ENCODE measurements around the gene MND1. TPM values are rescaled to one million over a fixed set of nuclear protein-coding genes. Genes with fewer than 3 reads are reported as not detected.

The MND1 gene
- polyA plus RNA-seq, 12 donors: 3.9 to 11.7 (median 6.8) TPM; not detected in 2

DNA sequence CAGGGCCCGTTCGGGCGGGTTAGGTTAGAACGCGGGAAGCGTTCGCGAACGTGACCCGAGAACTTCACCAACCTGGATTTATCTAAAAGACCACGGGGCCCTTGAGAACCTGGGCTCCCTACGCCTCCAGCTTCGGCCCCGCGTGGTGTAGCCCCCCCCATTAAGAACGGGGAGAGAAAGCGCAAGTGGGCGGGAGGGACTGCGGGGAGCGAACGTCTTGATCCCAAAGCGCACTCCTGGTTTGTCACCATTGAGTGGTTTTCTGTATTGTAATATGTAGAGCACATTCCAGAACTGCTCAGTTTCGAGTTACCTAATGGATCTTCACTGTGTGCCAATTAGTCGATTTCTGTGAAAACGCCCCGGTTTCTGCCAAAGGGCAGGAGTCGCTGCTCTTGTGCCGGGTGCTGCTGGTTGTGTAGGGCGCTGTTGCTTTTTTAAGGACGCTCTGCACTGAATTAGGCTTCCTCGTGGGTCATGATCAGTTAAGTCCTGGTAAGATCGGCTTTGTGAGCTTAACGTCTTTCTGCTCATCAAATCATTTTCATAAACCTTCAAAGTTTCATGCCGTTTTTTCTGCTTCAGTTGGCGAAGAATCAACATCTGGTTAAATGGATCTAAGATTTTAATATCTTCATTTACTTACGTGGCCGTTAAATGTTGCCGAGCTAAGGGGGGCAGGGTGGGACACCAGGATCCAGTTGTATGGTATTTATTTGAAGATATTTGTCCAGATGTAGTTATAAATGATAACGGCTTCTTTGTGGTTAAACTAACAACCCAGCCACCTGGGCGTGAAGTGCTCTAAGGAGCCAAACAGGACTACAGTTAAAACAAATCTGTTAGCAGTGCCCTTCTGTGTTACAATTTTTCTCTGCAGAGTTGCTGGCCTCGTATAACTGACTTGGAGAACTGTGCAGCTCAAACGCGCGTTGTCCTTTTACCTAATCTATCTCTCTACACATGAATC lies 809 bp downstream of the MND1 start:
- peak; percentile 48 for DNase-seq

DNA sequence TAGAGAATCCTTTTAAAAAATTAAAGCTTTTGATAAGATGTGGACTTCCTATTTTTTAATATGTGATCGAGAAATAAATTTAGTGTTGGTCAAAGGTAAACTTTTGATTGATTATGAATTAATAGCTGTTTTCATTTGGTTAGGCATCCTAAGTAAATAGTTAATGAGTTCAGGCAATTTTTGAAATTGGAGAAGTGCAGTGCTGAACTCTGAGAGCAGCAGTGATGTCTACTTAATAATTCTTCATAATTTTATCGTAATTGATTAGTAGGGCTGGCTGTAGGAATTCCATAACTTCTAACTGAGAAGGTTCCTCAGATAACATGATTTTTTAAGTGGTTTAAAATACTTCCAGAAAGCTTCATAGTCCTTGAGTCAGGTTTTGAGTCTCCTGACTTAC lies 1.5 kb downstream of the MND1 start:
- no peak for DNase-seq

DNA sequence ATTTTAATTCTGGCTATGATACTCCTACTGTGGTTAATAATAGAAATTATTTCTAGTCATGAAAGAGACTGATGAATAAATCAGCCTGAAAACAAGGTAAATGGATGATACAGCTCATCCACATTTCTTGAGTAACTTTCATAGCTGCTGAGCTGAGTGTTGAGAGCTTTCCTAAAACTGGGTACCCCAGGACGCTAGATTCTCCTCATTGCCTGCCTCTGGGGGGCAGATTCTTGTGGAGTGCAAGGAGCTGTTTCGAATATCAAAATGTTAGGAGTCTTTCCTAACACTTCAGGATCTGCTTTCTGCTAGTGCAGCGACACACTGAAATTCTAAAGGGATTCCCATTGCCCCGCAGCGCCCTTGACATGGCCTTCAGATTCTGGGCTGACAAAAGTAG lies 2.1 kb downstream of the MND1 start:
- DNase-seq: no peak

DNA sequence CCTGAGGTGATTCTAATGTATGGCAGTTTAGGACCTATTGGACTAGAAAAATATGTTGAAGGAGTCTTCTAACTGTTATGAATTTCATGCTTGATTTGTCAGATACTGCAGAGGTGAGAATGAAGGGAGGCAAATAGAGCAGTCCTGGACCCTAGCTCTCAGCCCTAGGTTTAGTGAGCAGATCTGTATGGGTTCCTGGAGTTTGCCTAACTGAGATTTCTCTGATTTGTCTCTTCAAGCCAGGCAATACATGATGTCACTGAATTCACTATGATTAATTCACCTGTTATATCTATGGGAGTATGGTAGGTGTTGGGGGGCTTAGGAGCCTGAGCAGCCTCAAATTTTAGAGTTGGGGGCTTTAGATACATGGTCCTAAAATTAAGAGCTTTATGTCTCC lies 2.6 kb downstream of the MND1 start:
- DNase-seq: no peak

DNA sequence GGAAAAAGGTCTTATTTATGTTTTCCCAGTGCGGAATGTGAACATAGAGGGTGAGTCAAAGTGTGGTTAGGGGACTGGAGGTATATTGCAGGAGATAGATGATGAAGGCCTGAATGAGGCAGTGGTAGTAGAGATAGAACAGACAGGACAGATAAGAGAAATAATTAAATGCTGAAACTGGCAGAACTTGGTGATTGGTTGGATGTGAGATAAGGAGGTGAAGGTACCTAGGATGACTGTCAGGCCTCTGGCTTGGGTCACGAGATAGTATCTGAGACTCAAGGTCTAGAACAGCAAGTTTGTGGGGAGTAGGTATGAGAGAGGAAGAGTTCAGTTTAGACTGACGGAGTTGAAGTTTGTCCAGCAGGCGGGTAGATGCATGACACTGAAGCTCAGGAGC lies 3.5 kb downstream of the MND1 start:
- no peak for DNase-seq

DNA sequence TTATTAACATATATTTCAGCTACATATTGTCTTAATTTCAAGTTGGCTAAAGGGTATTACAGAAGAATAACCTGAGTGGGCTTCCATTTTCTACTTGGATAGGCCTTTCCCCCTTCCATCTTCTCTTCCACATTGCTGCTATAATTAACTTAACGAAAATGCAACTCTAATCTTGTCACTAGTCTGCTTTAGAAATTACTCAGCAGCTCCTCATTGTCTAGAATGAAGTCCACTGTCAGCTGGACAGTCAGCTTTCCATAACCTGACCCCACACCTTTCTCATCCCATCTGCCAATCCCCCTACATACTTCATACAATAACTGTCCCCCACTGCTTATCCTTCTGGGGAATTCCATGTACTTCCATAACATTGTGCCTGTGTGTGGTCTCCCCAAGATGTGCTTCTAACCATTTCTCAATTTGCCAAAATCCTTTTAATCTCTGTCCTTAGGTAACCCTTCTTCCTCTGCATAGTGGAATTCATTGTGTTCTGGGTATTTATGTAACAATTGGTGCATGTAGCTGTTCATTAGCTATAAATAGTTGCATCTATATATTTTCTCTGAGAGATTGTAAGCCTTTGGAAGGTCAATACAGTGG lies 4.8 kb downstream of the MND1 start:
- DNase-seq: no peak

DNA sequence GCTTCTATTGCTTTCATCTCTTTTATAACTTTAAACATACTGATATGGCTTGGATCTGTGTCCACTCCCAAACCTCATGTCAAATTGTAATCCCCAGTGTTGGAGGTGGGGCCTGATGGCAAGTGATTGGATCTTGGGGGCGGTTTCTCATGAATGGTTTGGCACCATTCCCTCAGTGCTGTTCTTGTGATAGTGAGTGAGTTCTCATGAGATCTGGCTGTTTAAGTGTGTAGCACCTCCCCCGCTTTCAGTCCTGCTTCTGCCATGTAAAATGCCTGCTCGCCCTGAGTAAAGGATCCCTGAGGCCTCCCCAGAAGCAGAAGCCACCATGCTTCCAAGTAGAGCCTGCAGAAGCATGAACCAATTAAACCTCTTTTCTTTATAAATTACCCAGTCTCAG lies 17.7 kb downstream of the MND1 start:
- no peak for DNase-seq

DNA sequence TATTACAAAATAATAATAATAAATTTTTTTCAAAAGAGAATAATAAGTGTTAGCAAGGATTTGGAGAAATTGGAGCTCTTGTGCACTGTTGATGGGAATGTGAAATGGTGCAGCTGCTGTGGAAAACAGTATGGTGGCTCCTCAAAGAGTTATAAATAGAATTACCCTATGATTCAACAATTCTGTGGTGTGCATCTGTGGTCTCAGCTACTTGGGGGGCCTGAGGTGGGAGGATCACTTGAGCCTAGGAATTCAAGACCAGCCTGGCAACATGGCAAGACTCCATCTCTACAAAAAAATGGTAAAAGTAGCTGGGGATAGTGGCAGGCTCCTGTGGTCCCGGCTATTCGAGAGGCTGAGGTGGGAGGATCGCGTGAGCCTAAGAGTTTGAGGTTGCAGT lies 19.6 kb downstream of the MND1 start:
- no peak for DNase-seq

DNA sequence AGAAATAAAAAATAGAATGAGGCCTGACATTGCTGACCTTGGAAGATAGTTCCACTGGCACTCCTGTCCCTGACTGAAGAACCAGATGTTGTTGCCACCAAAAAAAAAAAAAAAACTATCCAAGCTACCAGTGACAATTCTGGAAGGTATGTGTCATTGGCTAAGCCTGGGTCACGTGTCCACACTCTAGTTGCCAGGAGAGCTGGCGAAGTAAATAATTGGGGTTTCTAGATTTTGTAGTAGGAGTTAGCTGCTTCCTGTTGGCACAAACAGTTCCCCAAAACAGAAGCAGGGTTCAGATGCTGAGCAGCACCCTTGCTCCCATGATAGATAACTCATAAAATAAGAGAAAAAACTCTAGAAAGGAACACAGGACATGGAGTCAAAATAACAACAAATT lies 20.5 kb downstream of the MND1 start:
- DNase-seq: no peak

DNA sequence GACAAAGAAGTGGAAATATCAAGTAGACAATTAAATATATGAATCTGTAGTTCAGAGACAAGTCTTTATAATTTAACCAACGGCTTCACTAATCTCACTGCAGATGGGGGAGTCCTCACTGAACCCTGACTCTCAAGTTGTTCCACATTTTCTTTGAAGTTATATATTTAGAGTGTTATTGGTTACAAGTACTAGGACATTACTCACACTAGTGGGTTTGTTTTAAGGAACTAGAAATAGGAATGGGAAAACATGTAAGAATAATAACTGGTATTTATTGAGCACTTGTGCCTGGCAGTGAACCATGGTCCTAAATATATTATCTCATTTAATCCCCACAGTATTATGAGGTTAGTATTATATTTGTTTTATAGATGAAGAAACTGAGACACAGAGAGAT lies 22.0 kb downstream of the MND1 start:
- no peak for DNase-seq

DNA sequence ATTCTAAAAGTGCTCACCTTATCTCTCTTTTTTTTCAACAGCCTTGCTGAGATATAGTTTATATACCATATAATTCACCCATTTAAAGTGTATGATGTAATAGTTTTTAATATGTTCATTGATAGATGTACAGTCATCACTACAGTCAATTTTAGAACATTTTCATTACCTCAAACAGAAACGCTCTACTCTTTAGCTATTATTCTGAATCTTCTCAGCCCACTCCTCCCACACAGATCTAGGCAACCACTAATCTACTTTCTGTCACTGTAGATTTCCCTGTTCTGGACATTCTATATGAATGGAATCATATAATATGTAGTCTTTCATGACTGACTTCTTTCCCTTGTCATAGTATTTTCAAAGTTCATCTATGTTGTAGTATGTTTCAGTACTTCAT lies 22.6 kb downstream of the MND1 start:
- DNase-seq: no peak

DNA sequence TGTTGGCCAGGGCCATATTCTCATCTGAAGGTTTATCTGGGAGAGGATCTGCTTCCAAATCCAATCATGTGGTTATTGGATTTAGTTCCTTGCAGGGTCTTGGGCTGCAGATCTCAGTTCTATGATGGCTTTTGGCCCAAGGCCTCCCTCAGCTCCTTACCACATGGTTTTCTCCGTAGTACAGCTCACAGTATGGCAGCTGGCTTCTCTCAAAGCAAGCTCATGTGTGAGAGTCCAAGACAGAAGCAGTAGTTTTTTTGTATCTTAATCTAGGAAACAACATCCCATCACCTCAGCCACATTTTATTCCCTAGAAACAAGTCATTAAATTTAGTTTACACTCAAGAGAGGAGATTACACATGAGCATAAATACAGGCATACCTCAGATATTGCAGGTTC lies 24.5 kb downstream of the MND1 start:
- DNase-seq: no peak

DNA sequence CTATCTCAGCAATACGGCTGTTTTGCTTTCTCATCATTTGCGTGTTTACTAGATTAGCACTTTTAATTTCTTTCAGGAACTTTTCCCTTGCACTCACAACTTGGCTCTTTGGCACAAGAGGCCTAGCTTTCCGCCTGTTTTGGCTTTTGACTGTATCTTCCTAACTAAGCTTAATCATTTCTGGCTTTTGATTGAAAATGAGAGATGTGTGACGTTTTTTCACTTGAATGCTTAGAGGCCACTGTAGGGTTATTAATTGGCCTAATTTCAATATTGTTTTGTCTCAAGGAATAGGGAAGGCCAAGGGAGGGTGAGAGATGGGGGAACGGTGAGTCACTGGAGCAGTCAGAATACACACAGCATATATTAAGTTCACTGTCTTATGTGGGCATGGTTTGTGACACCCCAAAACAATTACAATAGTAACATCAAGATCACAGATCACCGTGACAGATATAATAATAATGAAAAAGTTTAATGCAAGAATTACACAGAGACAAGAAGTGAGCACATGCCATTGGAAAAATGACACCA lies 27.3 kb downstream of the MND1 start:
- DNase-seq: no peak

DNA sequence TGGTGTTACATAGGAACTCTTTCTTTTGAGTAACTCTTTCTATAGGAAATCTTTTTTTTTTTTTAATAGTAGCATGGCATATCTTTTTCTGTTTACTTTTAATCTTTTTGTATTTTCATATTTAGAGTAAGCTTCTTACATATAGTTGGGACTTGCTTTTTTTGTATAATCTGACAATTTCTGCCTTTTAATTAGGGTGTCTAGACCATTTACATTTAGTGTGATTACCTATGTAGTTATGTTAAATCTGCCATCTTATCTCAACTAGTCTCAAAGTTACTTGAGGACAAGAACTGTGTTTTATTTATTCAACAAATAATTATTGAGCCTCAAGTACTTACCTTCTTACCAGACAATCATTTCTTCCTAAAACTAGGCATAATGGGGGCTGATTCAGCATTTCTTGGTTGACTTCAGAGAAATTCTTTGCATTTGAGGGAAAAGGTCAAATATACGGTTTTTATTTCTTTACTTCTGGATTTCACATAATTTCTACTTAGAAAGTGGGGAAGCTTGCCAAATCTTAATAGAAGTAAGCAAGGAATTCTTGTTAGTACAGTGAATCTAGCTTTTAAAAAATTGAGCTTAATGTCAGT lies 28.6 kb downstream of the MND1 start:
- no peak for DNase-seq

DNA sequence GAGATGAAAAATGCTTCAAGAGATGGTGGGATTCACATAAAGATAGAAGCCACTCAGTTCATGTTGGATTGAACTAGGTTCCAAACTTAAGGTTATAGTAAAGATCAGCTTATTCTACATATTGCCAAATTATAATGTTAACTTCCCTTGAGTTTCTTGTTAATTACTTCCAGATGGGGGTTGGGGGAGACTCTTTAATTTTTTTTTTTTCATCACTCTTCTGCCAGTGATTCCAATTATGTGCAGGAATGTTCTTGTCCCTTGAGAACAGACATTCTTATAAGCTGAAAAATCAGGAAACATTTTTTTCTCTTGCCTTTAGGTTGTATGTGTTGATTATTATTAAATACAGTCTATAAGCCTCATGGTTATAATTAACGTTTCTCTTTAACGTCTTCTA lies 30.0 kb downstream of the MND1 start:
- no peak for DNase-seq

DNA sequence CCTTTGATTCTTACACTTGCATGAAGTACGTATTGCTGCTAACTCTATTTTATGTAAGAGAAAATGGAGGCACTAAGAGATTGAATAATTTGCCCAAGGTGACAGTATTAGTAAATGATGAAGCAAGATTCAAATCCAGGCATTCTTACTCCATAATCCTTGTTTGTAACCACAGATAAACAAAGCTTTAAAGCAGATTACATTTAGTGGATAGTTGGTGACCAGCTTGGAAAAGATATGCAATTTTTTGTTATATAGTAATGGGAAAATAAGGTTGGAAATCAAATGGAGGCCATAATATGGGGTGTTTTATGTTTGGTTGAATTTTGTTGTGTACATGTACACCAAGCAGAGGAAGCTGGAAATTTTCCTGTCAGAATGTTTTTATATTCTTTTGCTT lies 30.8 kb downstream of the MND1 start:
- DNase-seq: no peak

DNA sequence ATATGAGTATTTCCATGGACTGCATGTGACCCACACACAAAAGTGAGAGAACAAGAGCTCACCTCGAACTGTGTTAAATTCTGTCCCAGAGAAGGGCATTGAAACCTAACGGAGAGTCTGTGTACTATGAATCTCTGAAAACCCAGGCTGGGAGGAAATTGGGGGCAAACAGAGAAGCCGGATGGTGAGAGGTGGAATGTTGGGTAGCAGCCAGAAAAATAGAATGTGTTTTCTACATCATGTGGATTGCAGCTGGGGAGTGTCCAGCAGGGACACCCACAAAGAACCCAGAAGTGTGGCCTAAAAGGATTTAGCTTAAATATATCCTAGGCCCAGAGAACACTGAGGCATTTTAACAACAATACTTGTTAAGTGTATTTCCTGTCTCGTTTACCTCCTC lies 38.6 kb downstream of the MND1 start:
- DNase-seq: no peak

DNA sequence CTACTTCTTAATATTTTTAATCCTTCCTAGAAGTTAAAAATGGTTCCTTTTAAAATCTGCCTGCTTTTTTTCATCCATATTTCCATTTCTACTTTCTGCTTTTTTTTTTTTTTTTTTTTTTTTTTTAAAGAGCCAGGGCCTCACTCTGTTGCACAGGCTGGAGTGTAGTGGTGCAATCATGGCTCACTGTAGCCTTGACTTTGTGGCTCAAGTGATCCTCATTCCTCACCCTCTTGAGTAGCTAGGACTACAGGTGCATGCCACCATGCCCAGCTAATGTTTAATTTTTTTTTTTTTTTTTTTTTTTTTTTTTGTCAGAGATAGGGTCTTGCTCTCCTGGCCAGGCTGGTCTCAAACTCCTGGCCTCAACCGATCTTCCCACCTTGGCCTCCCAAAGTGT lies 39.7 kb downstream of the MND1 start:
- DNase-seq: no peak

DNA sequence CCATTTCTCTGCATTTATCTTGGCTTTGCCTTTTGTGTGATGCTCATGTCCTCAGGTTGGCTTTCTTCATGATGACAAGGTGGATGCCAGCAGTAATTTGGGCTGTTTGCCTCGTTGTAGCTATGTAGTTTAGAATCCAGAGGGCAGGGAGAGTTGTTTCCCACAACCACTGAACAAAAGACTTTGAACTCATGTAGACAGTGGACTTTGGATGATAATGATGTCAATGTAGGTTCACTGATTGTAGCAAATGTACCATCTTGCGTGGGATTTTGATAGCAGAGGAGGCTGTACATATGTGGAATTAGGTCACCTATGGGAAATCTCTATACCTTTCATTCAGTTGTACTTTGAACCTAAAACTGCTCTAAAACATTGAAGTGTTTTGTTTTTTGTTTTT lies 41.3 kb downstream of the MND1 start:
- DNase-seq: no peak

DNA sequence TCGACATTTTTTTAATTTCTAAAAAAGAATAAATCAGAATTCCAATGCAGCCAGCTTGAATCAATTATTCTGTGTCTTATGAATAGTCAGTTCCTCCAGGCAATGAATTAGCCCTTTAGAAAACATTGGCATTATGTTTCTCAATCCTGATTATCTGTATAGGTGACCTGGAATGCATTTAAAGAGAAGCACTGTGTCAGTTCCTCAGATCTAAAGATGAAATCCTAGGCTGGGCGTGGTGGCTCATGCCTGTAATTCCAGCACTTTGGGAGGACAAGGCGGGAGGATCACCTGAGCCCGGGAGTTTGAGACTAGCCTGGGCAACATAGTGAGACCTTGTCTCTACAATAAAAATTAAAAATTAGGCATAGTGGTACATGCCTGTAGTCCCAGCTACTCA lies 43.5 kb downstream of the MND1 start:
- no peak for DNase-seq

DNA sequence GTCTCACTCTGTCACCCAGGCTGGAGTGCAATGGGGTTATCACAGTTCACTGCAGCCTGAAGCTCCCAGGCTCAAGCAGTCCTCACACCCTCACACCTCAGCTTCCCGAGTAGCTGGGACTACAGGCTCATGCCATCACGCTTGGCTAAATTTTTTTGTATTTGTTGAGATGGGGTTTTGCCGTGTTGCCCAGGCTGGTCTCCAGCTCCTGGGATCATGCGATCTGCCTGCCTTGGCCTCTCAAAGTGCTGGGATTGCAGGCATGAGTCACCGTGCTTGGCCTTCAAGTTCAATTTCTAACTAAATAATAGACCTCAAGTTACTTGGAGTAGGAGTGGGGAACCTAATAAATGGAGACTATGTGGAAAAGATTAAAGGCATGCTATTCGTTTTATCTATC lies 48.9 kb downstream of the MND1 start:
- DNase-seq: no peak

DNA sequence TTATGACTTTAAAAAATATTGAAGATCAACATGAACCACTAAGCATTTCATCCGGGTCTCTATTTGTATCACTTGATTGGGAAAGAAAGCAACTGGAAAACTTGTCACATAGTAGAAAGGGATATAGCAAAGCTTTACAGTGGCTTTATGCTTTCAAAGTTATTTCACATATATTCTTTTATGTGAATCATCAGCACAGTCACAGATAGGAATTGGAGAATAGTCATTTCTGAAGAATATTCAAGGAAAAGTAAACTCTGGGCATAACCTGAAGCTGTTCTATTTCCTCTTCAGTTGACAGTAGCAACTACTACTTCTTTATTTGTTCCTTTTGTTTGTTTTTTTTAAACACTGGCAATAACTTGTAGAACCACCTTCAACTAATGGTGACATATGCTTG lies 50.5 kb downstream of the MND1 start:
- no peak for DNase-seq

DNA sequence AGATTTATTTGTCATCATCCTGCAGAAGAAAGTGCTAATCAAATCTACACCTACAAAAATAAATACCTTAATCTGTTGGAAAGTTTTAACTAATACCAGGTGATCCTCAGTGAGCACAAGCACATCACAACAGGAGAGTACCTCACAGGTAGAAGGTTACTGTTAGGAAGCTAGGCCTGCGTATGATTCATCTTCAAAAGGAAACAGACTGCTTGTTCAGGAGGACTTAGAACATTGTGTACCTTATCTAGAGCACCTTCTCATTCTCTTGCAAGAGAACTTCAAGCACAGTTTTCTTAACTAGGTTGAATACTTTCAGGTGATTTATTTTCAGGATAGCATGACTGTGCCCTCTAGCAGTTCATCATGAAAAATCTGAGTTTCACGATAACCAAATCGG lies 54.2 kb downstream of the MND1 start:
- DNase-seq: no peak

All from muscle of arm (tissue), 12 donors.